Erythroblast (primary cell): ENCODE measurements around the gene GRK4.

Experiments used
- GATA1 ChIP-seq: IDR thresholded peaks from 2 replicates; pipeline ENCODE4 v1.6.1; 2011; ENCODE audit warnings: low read depth, mild to moderate bottlenecking, control low read depth, low read length, moderate library complexity
- POLR2A ChIP-seq: IDR thresholded peaks from 2 replicates; pipeline ENCODE4 v1.6.1; 2011; ENCODE audit warnings: mild to moderate bottlenecking, low read length

- TF ChIP-seq POLR2A (no peak), GATA1 (no peak)
Measured at GRCh38 chr4:3082925-3083515, 119.6 kb downstream of the GRK4 start.
